Measurements from ENCODE around the gene UGT1A5. TPM values are rescaled to one million over a fixed set of nuclear protein-coding genes. Genes with fewer than 3 reads are reported as not detected.

Gene UGT1A5
- total and polyA plus RNA-seq, 2 of the 8 experiments (the other 6 are each of a cell fraction or from before 2014, with no cell fraction given), result not detected

DNA sequence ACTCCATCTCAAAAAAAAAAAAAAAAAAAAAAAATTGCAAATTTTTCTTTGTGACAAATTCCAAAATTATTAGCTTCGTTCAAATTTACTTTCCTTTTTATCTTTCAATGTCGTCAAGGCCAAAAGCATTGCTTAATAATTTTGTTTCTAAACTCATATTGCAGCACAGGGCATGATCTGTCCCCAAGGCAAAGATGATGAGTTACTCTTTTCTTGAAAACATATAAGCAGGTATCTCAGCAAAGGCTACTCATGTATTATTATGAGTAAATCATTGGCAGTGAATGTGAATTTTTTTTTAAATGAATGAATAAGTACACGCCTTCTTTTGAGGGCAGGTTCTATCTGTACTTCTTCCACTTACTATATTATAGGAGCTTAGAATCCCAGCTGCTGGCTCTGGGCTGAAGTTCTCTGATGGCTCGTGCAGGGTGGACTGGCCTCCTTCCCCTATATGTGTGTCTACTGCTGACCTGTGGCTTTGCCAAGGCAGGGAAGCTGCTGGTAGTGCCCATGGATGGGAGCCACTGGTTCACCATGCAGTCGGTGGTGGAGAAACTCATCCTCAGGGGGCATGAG, 31.1 kb upstream of the UGT1A5 start, which contains the start of gene UGT1A7:
TSS of gene UGT1A7 (plus strand) at position 381 of the 579 bp plus-strand sequence. CDS start at position 418, 37 bp downstream.
- Histone ChIP-seq H3K4me3 (ENCODE audit: extremely low read depth in 1 of 4, insufficient read depth in 2 of 4, low read depth in 3 of 4, low read length in 4 of 4) (no peak within 1 kb of the TSS), H3K56ac (replicated peaks; ENCODE audit: insufficient read length, low read depth, low read length) (no peak within 1 kb of the TSS), H4K5ac (ENCODE audit: insufficient read length, low read depth, low read length) (no peak within 1 kb of the TSS), H2BK5ac (ENCODE audit: low read depth, low read length) (no peak within 1 kb of the TSS), H2AFZ (ENCODE audit: low read length) (no peak within 1 kb of the TSS), H3K9ac (replicated peaks in 1 of 4; ENCODE audit: extremely low read depth in 1 of 4, low read depth in 3 of 4, low read length in 3 of 4) (no peak within 1 kb of the TSS), H3K4me1 (replicated peaks in 1 of 4; ENCODE audit: control insufficient read depth in 3 of 4, insufficient read depth in 4 of 4, low read length in 3 of 4) (no peaks in the 10 kb centered on the region), H2AK5ac (ENCODE audit: low read depth, low read length) (no peak within 1 kb of the TSS), H2BK20ac (ENCODE audit: low read length) (no peak within 1 kb of the TSS), H2BK120ac (replicated peaks; ENCODE audit: low read depth, low read length) (no peak within 1 kb of the TSS), H4K20me1 (replicated peaks in 1 of 2; ENCODE audit: control insufficient read depth in 1 of 2, insufficient read depth in 2 of 2, low read length in 2 of 2) (no peaks in the 10 kb centered on the region), H3K36me3 (ENCODE audit: control insufficient read depth in 2 of 4, insufficient read depth in 4 of 4, low read length in 3 of 4) (no peaks in the 10 kb centered on the region), H4K91ac (replicated peaks; ENCODE audit: insufficient read length, low read length) (no peak within 1 kb of the TSS), H3K4me2 (ENCODE audit: insufficient read depth in 1 of 2, low read depth in 2 of 2, low read length in 2 of 2) (no peak within 1 kb of the TSS), H3K14ac (ENCODE audit: insufficient read length) (no peak within 1 kb of the TSS), H4K8ac (ENCODE audit: extremely low read depth, insufficient read depth, low read length) (no peak within 1 kb of the TSS), H3K9me3 (ENCODE audit: insufficient read depth in 2 of 2, low read depth in 1 of 2, low read length in 1 of 2) (no peaks in the 10 kb centered on the region), H2BK12ac (ENCODE audit: low read depth, low read length) (no peak within 1 kb of the TSS), H3K18ac (ENCODE audit: extremely low read depth, low read length) (no peak within 1 kb of the TSS), H2BK15ac (ENCODE audit: low read length) (no peak within 1 kb of the TSS), H3K23ac (ENCODE audit: insufficient read length) (no peak within 1 kb of the TSS), H3K79me2 (ENCODE audit: control insufficient read depth in 1 of 2, insufficient read depth in 2 of 2, low read length in 2 of 2) (no peaks in the 10 kb centered on the region), H3K23me2 (ENCODE audit: low read depth, low read length) (no peaks in the 10 kb centered on the region), H3K79me1 (ENCODE audit: low read depth, low read length) (no peaks in the 10 kb centered on the region), H3K4ac (replicated peaks; ENCODE audit: insufficient read length, low read depth, low read length) (no peak within 1 kb of the TSS), H3K27me3 (replicated peaks in 1 of 4; ENCODE audit: control insufficient read depth in 3 of 4, extremely low read depth in 1 of 4, insufficient read depth in 3 of 4, low read length in 3 of 4) (no peaks in the 10 kb centered on the region), H3K27ac (ENCODE audit: low read depth, low read length) (no peak within 1 kb of the TSS)
- DNase-seq (ENCODE audit: low read depth in 1 of 2, low spot score in 2 of 2), result no peak
- WGBS, 2 experiments (ENCODE audit: extremely low coverage in 1 of 2, insufficient coverage in 1 of 2, insufficient read length in 1 of 2, insufficient replicate concordance in 2 of 2, low coverage in 1 of 2, low lambda C conversion rate in 2 of 2, missing lambda C conversion rate in 1 of 2), result 81 to 100% methylated on average over 1 to 5 of the region's 5 CpGs
- TF ChIP-seq CBX5 (IDR thresholded peaks at IDR 0.05; ENCODE audit: low read depth, low read length), result no peak
- no peak for TF ChIP-seq YY1 (IDR thresholded peaks at IDR 0.05; ENCODE audit: low read depth, low read length)
- no peak for TF ChIP-seq RNF2 (IDR thresholded peaks at IDR 0.05; ENCODE audit: borderline replicate concordance, low read depth, low read length, missing control alignments, poor library complexity, severe bottlenecking)
- no peak for TF ChIP-seq SIRT6 (IDR thresholded peaks at IDR 0.05; ENCODE audit: low read length)
- TF ChIP-seq, protein P1, sequence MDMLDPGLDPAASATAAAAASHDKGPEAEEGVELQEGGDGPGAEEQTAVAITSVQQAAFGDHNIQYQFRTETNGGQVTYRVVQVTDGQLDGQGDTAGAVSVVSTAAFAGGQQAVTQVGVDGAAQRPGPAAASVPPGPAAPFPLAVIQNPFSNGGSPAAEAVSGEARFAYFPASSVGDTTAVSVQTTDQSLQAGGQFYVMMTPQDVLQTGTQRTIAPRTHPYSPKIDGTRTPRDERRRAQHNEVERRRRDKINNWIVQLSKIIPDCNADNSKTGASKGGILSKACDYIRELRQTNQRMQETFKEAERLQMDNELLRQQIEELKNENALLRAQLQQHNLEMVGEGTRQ (IDR thresholded peaks at IDR 0.05; ENCODE audit: low read length), result no peak
- no peak for TF ChIP-seq SUZ12 (IDR thresholded peaks at IDR 0.05; ENCODE audit: low read length)
- TF ChIP-seq GABPA (IDR thresholded peaks at IDR 0.05; ENCODE audit: borderline replicate concordance, insufficient read depth, low read length), result no peak
- no peak for TF ChIP-seq CTBP2 (IDR thresholded peaks at IDR 0.05; ENCODE audit: borderline replicate concordance, insufficient read depth, insufficient read length, low read length)
- no peak for TF ChIP-seq HDAC6 (IDR thresholded peaks at IDR 0.05; ENCODE audit: low read depth, low read length)
- no peak for TF ChIP-seq KDM1A (IDR thresholded peaks at IDR 0.05; ENCODE audit: borderline replicate concordance, low read length)
- TF ChIP-seq EZH2 (IDR thresholded peaks at IDR 0.05; ENCODE audit: low read depth, low read length, severe bottlenecking), result no peak
- no peak for TF ChIP-seq SP2 (IDR thresholded peaks at IDR 0.05; ENCODE audit: low read length)
- FAIRE-seq, result no peak
- ChIA-PET CTCF (ENCODE audit: partially characterized antibody) (interaction anchor here (1.8 kb wide), 1 partner anchor 30 kb away, joined by 6 read pairs; no protein-coding TSS in a partner anchor), POLR2A (ENCODE audit: partially characterized antibody) (no interaction called here)

Data from H1 (cell line).